Measurements from ENCODE around the gene RRBP1. TPM values are rescaled to one million over a fixed set of nuclear protein-coding genes. Genes with fewer than 3 reads are reported as not detected.

The RRBP1 gene
- total RNA-seq, 1 experiment from 2014 or later: 45.3 TPM

GRCh38 chr20:17680836-17681725, 961 bp downstream of the RRBP1 start:
- CTCF ChIA-PET: interaction anchor here (0.7 kb wide), 1 partner anchor 41 kb away, joined by 10 read pairs; no protein-coding TSS in a partner anchor
- Mint-ChIP-seq H3K4me1 (ENCODE audit: low read depth, unreplicated experiment) (peaks cover 11% of the 10 kb centered on the region), H3K36me3 (ENCODE audit: insufficient read depth, unreplicated experiment) (peaks cover 26% of the 10 kb centered on the region), H3K9me3 (ENCODE audit: low read depth, unreplicated experiment) (no peaks in the 10 kb centered on the region), H3K27me3 (ENCODE audit: unreplicated experiment) (peaks cover 30% of the 10 kb centered on the region), H3K27ac (ENCODE audit: unreplicated experiment) (peak overlapping the region; percentile 54), H3K4me3 (ENCODE audit: low read depth, unreplicated experiment) (peak overlapping the region; percentile 67)
- peak; percentile 73 for DNase-seq
- TF ChIP-seq CTCF (IDR thresholded peaks at IDR 0.05; ENCODE audit: unreplicated experiment): no peak
- no TSS peak for BruUV-seq (replicated peaks)
- intact Hi-C loops (cut with micrococcal nuclease; ENCODE audit: unreplicated experiment): loop anchor here (10.0 kb wide), 1 partner anchor 214 kb away; no protein-coding TSS in a partner anchor

DNA sequence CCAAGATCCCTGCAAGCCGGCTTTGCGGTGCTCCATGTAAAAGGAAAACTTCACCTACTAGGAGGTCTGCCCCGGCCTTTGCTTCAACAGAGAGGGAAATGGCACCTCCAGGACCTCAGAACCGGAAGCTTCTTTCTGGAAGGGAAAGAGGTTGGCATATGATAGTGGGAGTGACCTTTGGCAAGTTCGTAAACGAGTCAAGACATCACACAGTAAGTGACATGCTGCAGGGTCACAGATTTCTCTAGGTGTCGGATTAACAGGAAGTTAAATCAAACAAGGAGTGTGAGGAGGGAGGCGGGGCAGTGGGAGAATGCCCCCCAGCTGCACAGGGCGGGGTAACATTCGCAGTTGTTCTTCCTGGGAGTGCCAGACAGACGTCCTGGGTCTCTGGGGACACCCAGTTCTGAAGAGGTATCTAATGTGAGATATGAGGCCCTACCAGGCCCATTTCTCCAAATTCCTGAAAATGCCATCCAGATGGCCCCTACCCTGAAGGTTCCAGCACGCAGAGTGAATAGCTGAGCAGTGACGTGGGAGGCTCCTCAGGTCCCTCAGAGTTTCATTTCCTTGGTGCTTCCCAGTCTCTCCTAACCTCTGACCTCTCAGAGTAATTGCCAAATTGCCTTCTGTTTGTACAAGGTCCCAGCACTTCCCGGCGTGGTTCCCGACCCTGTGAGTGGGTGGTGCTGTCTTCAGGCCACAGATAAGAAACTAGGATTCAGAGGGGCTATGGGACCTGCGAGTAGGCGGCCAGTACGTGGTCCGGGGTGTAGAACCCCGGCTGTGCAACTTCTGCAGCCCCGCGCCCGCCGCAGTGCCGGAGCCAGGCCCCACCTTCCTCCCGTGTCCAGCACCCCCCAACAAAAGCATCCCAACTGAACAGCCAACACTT, 1.9 kb downstream of the RRBP1 start:
- Mint-ChIP-seq H3K4me1 (ENCODE audit: low read depth, unreplicated experiment) (peaks cover 11% of the 10 kb centered on the region), H3K4me3 (ENCODE audit: low read depth, unreplicated experiment) (peak overlapping the region; percentile 67), H3K27ac (ENCODE audit: unreplicated experiment) (peak overlapping the region; percentile 54), H3K36me3 (ENCODE audit: insufficient read depth, unreplicated experiment) (peaks cover 34% of the 10 kb centered on the region), H3K9me3 (ENCODE audit: low read depth, unreplicated experiment) (no peaks in the 10 kb centered on the region), H3K27me3 (ENCODE audit: unreplicated experiment) (peaks cover 22% of the 10 kb centered on the region)
- intact Hi-C loops (cut with micrococcal nuclease; ENCODE audit: unreplicated experiment): loop anchor here (10.0 kb wide), 1 partner anchor 215 kb away; no protein-coding TSS in a partner anchor
- TF ChIP-seq CTCF (IDR thresholded peaks at IDR 0.05; ENCODE audit: unreplicated experiment): no peak
- CTCF ChIA-PET: no interaction called here
- BruUV-seq (replicated peaks): no TSS peak
- DNase-seq: peak; percentile 17

DNA sequence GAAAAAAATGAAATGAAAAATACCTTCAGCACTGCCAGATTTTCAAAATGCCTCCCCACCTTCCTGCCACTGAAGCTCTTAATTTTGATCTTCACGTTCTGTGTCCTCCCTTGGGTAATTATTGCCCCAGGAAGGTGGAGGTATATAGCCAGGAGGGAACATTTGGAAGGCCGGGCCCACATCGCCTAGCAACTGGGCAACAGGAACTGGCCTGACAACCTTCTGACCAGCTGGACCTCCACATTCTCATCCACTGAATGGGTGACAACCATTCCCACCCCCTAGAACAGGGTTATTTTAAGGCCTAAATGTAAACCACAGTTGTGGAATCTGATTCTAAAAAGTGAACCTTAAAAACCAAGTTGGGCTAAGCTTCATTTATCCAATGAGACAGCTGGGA, 3.2 kb downstream of the RRBP1 start:
- intact Hi-C loops (cut with micrococcal nuclease; ENCODE audit: unreplicated experiment): no loop called here
- no TSS peak for BruUV-seq (replicated peaks)
- DNase-seq: no peak
- peaks cover 34% of the 10 kb centered on the region for H3K36me3 Mint-ChIP-seq (ENCODE audit: insufficient read depth, unreplicated experiment)
- no peak for TF ChIP-seq CTCF (IDR thresholded peaks at IDR 0.05; ENCODE audit: unreplicated experiment)
- CTCF ChIA-PET: no interaction called here
- H3K4me3 Mint-ChIP-seq (ENCODE audit: low read depth, unreplicated experiment): no peak overlapping the region
- peaks cover 8% of the 10 kb centered on the region for H3K27me3 Mint-ChIP-seq (ENCODE audit: unreplicated experiment)
- H3K27ac Mint-ChIP-seq (ENCODE audit: unreplicated experiment): no peak overlapping the region
- no peaks in the 10 kb centered on the region for H3K9me3 Mint-ChIP-seq (ENCODE audit: low read depth, unreplicated experiment)
- H3K4me1 Mint-ChIP-seq (ENCODE audit: low read depth, unreplicated experiment): peaks cover 11% of the 10 kb centered on the region

DNA sequence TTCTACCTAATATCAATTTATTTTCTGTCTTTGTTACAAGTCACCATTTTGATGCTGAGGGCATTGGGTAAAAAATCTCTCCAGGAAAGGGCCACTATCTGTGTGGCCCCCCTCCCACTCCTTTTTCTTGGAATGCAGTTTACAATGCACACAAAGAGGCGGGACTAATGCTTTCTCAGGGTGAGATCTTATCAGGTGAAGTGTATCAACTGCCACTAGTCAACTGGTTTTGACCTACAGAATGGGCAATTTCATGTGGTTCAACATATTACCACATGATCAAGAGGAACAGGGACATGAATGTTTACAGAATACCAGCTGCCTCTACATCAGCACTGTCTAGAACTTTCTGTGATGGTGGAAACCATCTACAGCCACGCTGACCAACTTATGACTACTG, 3.7 kb downstream of the RRBP1 start:
- BruUV-seq (replicated peaks): no TSS peak
- TF ChIP-seq CTCF (IDR thresholded peaks at IDR 0.05; ENCODE audit: unreplicated experiment): no peak
- Mint-ChIP-seq H3K27ac (ENCODE audit: unreplicated experiment) (no peak overlapping the region), H3K27me3 (ENCODE audit: unreplicated experiment) (peaks cover 3% of the 10 kb centered on the region), H3K4me1 (ENCODE audit: low read depth, unreplicated experiment) (peaks cover 7% of the 10 kb centered on the region), H3K4me3 (ENCODE audit: low read depth, unreplicated experiment) (no peak overlapping the region), H3K36me3 (ENCODE audit: insufficient read depth, unreplicated experiment) (peaks cover 34% of the 10 kb centered on the region), H3K9me3 (ENCODE audit: low read depth, unreplicated experiment) (no peaks in the 10 kb centered on the region)
- intact Hi-C loops (cut with micrococcal nuclease; ENCODE audit: unreplicated experiment): no loop called here
- CTCF ChIA-PET: no interaction called here
- no peak for DNase-seq

Measured in Calu3 (cell line).